Measurements from ENCODE around the gene LZIC.

DNA sequence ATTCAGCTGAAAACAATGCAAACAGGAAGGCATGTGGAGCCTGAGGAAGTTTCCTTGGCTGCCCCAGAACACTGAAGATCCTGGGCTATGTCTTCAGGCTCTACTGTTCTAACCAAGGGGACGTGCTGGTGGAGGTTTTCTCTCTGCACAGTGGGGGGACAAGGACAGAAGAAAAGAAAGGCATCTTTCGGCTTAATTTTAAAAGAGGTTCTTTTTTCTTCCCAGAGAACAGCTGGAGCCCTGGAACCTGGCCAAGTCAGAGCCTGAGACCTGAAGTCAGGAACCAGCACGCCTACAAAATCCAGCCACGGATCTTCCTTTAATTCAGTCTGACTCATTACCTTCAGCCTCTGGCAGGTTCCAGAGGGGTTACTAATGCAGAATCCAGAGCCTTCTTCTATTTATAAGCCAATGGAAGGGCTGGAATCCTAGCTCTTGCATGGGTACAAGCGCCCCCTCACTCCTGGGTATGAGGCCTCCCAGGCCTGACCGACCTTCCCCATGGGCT, 52.9 kb downstream of the LZIC start:
- TF ChIP-seq EZH2 (IDR thresholded peaks at IDR 0.05; ENCODE audit: low read length, unreplicated experiment) (no peak), EZH2phosphoT487 (IDR thresholded peaks at IDR 0.05; ENCODE audit: borderline replicate concordance, low read length) (no peak)
- TF ChIP-seq, protein P1, sequence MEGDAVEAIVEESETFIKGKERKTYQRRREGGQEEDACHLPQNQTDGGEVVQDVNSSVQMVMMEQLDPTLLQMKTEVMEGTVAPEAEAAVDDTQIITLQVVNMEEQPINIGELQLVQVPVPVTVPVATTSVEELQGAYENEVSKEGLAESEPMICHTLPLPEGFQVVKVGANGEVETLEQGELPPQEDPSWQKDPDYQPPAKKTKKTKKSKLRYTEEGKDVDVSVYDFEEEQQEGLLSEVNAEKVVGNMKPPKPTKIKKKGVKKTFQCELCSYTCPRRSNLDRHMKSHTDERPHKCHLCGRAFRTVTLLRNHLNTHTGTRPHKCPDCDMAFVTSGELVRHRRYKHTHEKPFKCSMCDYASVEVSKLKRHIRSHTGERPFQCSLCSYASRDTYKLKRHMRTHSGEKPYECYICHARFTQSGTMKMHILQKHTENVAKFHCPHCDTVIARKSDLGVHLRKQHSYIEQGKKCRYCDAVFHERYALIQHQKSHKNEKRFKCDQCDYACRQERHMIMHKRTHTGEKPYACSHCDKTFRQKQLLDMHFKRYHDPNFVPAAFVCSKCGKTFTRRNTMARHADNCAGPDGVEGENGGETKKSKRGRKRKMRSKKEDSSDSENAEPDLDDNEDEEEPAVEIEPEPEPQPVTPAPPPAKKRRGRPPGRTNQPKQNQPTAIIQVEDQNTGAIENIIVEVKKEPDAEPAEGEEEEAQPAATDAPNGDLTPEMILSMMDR (conservative IDR thresholded peaks at IDR 0.05; ENCODE audit: low read depth, low read length): no peak
